HL-60 (cell line): ENCODE results near the gene BDH2.

ENCODE experiments used
- DNase-seq, 2 experiments: peaks; one replicate each; pipeline ENCODE4 v3.0.0-alpha.2; 2010 to 2020; ENCODE audit warnings: low read depth in 1 of 2, low spot score in 1 of 2
- H3K27ac ChIP-seq: fragments of 250-450 bp; sonication (Bioruptor Pico); replicated peaks from 2 replicates; pipeline ENCODE4 v1.5.1; 2020; ENCODE audit warnings: mild to moderate bottlenecking, moderate library complexity
- H3K27me3 ChIP-seq: fragments of 250-450 bp; sonication (Bioruptor Pico); 2 replicates; pipeline ENCODE4 v1.5.1; 2021; ENCODE audit warnings: mild to moderate bottlenecking, moderate library complexity; ENCODE audit not compliant: insufficient read depth, poor library complexity, severe bottlenecking
- H3K4me3 ChIP-seq: replicated peaks from 2 replicates; pipeline ENCODE4 v1.5.1; 2011; ENCODE audit warnings: mild to moderate bottlenecking, control low read depth, low read length; ENCODE audit not compliant: insufficient read depth
- GABPA ChIP-seq: IDR thresholded peaks from 2 replicates; pipeline ENCODE4 v1.6.1; 2012; ENCODE audit warnings: low read depth
- POLR2AphosphoS5 ChIP-seq: IDR thresholded peaks from 2 replicates; pipeline ENCODE4 v1.6.1; 2012; ENCODE audit warnings: low read depth
- SPI1 ChIP-seq: IDR thresholded peaks from 2 replicates; pipeline ENCODE4 v1.6.1; 2012; ENCODE audit warnings: low read depth, mild to moderate bottlenecking, borderline replicate concordance
- TF ChIP-seq, protein P1 (sequence below): IDR thresholded peaks from 2 replicates; pipeline ENCODE4 v1.6.1; 2012; ENCODE audit warnings: low read depth; ENCODE audit not compliant: insufficient replicate concordance
- TF ChIP-seq, protein P2 (sequence below): IDR thresholded peaks from one replicate; pipeline ENCODE4 v1.5.1; 2011; ENCODE audit warnings: low read length, control low read depth, inconsistent platforms; ENCODE audit not compliant: insufficient read depth

BDH2 gene

DNA sequence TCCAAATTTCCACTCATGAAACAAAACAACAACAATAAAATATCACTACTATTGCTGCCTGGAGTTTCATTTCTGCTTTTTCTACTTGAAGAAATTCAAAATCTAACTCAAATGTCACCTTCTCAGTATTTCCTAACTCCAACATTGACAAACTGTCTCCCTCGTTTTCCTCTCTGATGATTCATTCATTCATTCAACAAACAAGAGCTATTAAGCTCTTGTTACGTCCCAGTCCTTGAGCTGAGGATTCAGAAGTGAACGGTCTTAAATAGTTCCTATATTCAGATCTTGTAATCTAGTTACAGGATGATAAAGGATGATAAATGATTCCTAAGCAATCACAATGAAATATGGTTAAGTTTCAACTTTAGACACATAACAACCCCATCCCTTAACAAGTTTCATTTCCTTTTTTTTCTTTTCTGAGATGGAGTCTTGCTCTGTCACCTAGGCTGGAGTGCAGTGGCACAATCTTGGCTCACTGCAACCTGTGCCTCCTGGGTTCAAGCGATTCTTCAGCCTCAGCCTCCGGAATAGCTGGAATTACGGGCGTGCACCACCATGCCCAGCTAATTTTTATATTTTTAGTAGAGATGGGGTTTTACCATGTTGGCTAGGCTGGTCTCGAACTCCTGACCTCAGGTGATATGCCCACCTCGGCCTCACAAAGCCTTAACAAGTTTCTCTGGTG, 24.7 kb downstream of the BDH2 start:
- Histone ChIP-seq H3K4me3 (peak overlapping the region; percentile 73), H3K27ac (peak overlapping the region; percentile 93; the same call in 1 of the 2 replicates), H3K27me3 (no peaks in the 10 kb centered on the region)
- TF ChIP-seq POLR2AphosphoS5 (no peak), SPI1 (no peak), GABPA (no peak)
- TF ChIP-seq, protein P1, sequence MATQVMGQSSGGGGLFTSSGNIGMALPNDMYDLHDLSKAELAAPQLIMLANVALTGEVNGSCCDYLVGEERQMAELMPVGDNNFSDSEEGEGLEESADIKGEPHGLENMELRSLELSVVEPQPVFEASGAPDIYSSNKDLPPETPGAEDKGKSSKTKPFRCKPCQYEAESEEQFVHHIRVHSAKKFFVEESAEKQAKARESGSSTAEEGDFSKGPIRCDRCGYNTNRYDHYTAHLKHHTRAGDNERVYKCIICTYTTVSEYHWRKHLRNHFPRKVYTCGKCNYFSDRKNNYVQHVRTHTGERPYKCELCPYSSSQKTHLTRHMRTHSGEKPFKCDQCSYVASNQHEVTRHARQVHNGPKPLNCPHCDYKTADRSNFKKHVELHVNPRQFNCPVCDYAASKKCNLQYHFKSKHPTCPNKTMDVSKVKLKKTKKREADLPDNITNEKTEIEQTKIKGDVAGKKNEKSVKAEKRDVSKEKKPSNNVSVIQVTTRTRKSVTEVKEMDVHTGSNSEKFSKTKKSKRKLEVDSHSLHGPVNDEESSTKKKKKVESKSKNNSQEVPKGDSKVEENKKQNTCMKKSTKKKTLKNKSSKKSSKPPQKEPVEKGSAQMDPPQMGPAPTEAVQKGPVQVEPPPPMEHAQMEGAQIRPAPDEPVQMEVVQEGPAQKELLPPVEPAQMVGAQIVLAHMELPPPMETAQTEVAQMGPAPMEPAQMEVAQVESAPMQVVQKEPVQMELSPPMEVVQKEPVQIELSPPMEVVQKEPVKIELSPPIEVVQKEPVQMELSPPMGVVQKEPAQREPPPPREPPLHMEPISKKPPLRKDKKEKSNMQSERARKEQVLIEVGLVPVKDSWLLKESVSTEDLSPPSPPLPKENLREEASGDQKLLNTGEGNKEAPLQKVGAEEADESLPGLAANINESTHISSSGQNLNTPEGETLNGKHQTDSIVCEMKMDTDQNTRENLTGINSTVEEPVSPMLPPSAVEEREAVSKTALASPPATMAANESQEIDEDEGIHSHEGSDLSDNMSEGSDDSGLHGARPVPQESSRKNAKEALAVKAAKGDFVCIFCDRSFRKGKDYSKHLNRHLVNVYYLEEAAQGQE = no peak
- TF ChIP-seq, protein P2, sequence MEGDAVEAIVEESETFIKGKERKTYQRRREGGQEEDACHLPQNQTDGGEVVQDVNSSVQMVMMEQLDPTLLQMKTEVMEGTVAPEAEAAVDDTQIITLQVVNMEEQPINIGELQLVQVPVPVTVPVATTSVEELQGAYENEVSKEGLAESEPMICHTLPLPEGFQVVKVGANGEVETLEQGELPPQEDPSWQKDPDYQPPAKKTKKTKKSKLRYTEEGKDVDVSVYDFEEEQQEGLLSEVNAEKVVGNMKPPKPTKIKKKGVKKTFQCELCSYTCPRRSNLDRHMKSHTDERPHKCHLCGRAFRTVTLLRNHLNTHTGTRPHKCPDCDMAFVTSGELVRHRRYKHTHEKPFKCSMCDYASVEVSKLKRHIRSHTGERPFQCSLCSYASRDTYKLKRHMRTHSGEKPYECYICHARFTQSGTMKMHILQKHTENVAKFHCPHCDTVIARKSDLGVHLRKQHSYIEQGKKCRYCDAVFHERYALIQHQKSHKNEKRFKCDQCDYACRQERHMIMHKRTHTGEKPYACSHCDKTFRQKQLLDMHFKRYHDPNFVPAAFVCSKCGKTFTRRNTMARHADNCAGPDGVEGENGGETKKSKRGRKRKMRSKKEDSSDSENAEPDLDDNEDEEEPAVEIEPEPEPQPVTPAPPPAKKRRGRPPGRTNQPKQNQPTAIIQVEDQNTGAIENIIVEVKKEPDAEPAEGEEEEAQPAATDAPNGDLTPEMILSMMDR = no peak
- DNase-seq = no peak

DNA sequence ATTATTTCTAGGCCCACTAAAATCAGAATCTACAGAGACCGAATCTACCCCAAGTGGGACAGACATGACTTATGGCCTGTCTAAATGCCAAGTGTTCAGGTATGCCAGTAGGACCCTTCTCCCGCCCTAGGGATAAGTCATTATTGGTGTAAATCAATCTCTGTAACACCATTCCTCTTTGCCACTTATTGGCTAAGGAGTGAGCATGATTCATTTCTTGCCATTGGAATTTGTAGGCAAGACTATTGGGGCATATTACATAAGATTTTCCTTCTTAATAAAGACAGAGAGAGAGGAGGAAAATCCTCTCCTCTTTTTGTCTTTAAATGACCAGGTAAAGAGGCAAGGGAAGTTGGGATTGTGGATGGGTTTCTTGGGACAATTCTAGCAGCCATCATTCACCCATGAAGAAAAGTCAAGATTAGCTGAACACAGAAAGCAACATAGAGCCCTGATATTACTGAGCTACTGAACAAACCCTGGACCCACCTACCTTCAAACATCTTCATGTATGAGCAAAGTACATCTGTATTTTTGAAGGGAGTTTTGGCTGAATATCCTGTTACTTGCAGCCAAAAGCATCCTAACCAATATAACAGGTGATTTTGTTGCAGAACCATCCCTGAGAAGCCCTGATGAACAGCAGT, 25.7 kb downstream of the BDH2 start:
- Histone ChIP-seq H3K4me3 (no peak overlapping the region), H3K27me3 (no peaks in the 10 kb centered on the region), H3K27ac (no peak overlapping the region)
- no peak for DNase-seq
- TF ChIP-seq, protein P2 = no peak
- TF ChIP-seq POLR2AphosphoS5 = no peak
- TF ChIP-seq, protein P1 = no peak
- TF ChIP-seq SPI1 = no peak
- no peak for TF ChIP-seq GABPA

DNA sequence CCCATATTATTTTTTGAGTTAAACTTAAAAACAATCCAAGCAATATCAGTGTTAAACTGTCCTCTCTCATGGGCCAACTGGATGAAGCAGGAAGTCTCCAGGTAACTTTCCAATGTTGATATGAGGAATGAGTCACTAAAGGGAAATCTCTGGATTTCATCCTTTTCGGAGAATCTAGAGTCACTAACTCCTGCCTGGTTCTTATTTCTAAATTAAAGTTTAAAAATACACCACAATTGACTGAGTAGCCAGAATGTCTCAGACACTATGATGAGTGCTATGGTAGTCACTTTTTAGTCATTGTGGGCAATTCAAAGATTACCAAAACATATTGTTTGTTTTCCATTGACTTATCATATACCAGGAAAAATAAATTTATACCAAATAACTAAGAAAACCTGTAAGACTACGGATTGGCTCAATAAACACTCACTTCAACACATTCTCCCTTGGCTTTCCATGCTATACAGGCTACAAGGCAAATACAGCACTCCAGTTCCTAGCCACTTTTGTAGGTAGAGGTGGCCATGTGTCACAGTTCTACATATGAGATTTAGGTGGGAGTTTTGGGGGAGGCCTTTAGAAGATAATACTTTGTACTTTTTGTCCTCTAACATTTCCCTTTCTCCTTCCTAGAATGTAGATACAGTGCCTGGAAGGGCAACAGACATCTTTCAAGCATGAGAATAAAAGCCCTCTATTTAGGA, 31.6 kb downstream of the BDH2 start:
- no peak overlapping the region for H3K4me3 ChIP-seq
- DNase-seq = no peak
- no peaks in the 10 kb centered on the region for H3K27me3 ChIP-seq
- H3K27ac ChIP-seq = no peak overlapping the region
- TF ChIP-seq POLR2AphosphoS5 (no peak), SPI1 (no peak), GABPA (no peak)
- TF ChIP-seq, protein P1 = no peak
- TF ChIP-seq, protein P2 = no peak
